Loucy (cell line): Measurements from ENCODE around the gene CALCR.

Experiments
- CTCF ChIP-seq: fragments of 200-600 bp; sonication (generic); conservative IDR thresholded peaks from 2 replicates; pipeline ENCODE4 v1.5.1; 2014; ENCODE audit warnings: mild to moderate bottlenecking, antibody characterized with exemption, low read length
- EZH2phosphoT487 ChIP-seq: fragments of 200-600 bp; IDR thresholded peaks from 2 replicates; pipeline ENCODE4 v1.6.1; 2018; ENCODE audit warnings: antibody characterized with exemption, mild to moderate bottlenecking, moderate library complexity, borderline replicate concordance

- TF ChIP-seq CTCF (no peak), EZH2phosphoT487 (no peak)
Observed at GRCh38 chr7:93435791-93436190, 138.7 kb downstream of the CALCR start.
